ENCODE results near the gene FRMD4A. TPM values are rescaled to one million over a fixed set of nuclear protein-coding genes. Genes with fewer than 3 reads are reported as not detected.

The FRMD4A gene
- total and polyA plus RNA-seq, 2 experiments from 2014 or later: 5.4 to 10.3 TPM

DNA sequence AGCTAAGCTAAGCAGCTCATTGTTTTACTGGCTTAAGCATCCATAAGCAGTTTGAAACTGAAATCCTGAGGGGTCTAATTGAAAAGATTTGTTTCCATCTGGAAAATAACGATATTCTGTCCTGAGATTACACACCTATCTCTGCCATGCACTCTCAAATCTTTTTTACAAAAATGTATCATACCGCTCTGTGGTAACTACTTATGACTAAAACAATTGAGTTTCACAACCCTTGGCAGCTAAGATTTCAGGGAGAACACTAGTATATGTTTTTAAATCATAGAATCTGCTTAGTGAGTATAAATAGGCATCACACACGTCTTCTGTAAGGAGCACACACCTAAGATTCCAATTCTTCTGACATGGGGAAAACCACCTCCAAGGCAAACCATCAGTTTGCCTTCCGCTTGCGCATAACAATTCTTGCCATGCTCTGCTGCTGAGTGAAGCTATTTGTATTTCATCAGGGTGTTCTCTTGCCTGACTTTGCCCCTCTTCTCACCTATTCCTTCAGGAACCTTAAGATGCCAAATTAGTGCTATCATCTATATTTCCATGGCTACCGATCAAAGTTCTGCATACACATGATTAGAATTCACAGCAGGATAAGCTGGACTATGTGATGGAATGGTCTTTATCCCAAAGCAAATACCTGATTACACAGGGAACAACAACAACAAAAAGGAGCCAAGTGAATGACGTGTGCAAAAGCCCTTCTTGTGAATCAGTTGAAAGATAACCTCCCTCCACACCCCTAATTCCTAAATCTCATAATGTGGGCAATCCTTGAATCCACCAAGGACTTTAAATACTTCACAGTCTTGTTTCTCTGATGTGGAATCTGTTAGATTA is 703.0 kb downstream of the FRMD4A start:
- 81% methylated on average over 7 of the region's 7 CpGs for WGBS (ENCODE audit: low lambda C conversion rate, missing lambda C conversion rate)
- Histone ChIP-seq H3K9me2 (replicated peaks; ENCODE audit: insufficient read depth) (no peaks in the 10 kb centered on the region), H3K79me2 (no peaks in the 10 kb centered on the region), H3K4me3 (no peak overlapping the region), H4K20me1 (ENCODE audit: insufficient read depth, poor library complexity, severe bottlenecking) (no peaks in the 10 kb centered on the region), H3K36me3 (replicated peaks; ENCODE audit: insufficient read depth, low read depth) (no peaks in the 10 kb centered on the region), H2AFZ (no peak overlapping the region), H3K4me2 (no peak overlapping the region), H3K9me3 (ENCODE audit: low read depth) (no peaks in the 10 kb centered on the region), H3K27ac (no peak overlapping the region), H3K4me1 (ENCODE audit: insufficient read depth) (no peaks in the 10 kb centered on the region), H3K27me3 (no peaks in the 10 kb centered on the region)
- TF ChIP-seq EZH2 (IDR thresholded peaks at IDR 0.05; ENCODE audit: borderline replicate concordance): no peak
- TF ChIP-seq, protein P1, sequence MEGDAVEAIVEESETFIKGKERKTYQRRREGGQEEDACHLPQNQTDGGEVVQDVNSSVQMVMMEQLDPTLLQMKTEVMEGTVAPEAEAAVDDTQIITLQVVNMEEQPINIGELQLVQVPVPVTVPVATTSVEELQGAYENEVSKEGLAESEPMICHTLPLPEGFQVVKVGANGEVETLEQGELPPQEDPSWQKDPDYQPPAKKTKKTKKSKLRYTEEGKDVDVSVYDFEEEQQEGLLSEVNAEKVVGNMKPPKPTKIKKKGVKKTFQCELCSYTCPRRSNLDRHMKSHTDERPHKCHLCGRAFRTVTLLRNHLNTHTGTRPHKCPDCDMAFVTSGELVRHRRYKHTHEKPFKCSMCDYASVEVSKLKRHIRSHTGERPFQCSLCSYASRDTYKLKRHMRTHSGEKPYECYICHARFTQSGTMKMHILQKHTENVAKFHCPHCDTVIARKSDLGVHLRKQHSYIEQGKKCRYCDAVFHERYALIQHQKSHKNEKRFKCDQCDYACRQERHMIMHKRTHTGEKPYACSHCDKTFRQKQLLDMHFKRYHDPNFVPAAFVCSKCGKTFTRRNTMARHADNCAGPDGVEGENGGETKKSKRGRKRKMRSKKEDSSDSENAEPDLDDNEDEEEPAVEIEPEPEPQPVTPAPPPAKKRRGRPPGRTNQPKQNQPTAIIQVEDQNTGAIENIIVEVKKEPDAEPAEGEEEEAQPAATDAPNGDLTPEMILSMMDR (IDR thresholded peaks at IDR 0.05; ENCODE audit: poor library complexity): no peak
- DNase-seq (ENCODE audit: low spot score): no peak

DNA sequence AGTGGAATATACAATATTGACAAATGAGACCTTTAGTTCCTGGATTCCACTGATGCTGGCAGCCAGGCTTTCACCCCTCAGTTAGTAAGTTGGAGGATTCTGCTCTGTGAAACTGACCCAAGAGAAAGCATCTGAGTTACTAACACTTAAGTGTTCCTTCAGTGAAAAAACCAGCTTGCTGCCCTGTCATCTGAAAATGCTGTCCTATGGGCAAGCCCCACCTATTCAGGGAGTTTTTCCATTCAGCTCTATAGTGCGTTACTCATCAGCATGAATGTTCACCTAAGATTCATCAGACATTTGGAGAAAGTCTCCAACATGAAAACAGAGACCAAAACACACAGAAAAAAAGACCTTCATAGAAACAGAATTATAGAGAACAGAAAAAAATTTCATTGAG is 706.1 kb downstream of the FRMD4A start:
- TF ChIP-seq, protein P1 (IDR thresholded peaks at IDR 0.05; ENCODE audit: poor library complexity): no peak
- no peak for TF ChIP-seq EZH2 (IDR thresholded peaks at IDR 0.05; ENCODE audit: borderline replicate concordance)
- Histone ChIP-seq H4K20me1 (ENCODE audit: insufficient read depth, poor library complexity, severe bottlenecking) (no peaks in the 10 kb centered on the region), H3K9me2 (replicated peaks; ENCODE audit: insufficient read depth) (no peaks in the 10 kb centered on the region), H3K4me2 (no peak overlapping the region), H3K27ac (no peak overlapping the region), H3K4me3 (no peak overlapping the region), H2AFZ (no peak overlapping the region), H3K36me3 (replicated peaks; ENCODE audit: insufficient read depth, low read depth) (no peaks in the 10 kb centered on the region), H3K27me3 (no peaks in the 10 kb centered on the region), H3K9me3 (ENCODE audit: low read depth) (no peaks in the 10 kb centered on the region), H3K4me1 (ENCODE audit: insufficient read depth) (no peaks in the 10 kb centered on the region), H3K79me2 (no peaks in the 10 kb centered on the region)
- WGBS (ENCODE audit: low lambda C conversion rate, missing lambda C conversion rate): 100% methylated on average over 1 of the region's 1 CpG
- DNase-seq (ENCODE audit: low spot score): no peak

DNA sequence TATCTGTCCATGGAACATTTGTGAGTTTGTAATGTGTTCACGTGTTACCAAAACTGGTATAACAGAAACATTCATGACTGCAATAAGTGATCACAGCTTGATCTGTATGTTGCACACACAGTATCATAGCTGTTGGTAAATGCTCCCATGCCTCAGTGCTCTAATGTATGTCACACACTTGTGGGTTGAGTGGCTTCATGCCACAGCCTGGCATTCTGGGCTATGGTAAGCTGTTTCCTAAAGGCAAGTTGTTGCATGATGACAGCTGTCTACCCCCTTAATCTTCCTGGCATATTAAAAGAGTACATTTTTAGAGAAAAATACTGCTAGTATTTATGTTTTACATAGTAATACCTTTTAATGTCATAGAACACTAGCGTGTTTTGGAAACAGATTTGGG is 708.8 kb downstream of the FRMD4A start:
- Histone ChIP-seq H3K36me3 (replicated peaks; ENCODE audit: insufficient read depth, low read depth) (no peaks in the 10 kb centered on the region), H3K9me3 (ENCODE audit: low read depth) (no peaks in the 10 kb centered on the region), H3K27me3 (no peaks in the 10 kb centered on the region), H4K20me1 (ENCODE audit: insufficient read depth, poor library complexity, severe bottlenecking) (no peaks in the 10 kb centered on the region), H3K4me1 (ENCODE audit: insufficient read depth) (no peaks in the 10 kb centered on the region), H3K4me2 (no peak overlapping the region), H3K79me2 (no peaks in the 10 kb centered on the region), H3K9me2 (replicated peaks; ENCODE audit: insufficient read depth) (no peaks in the 10 kb centered on the region), H3K4me3 (no peak overlapping the region), H3K27ac (no peak overlapping the region), H2AFZ (no peak overlapping the region)
- 98% methylated on average over 2 of the region's 2 CpGs for WGBS (ENCODE audit: low lambda C conversion rate, missing lambda C conversion rate)
- no peak for DNase-seq (ENCODE audit: low spot score)
- TF ChIP-seq, protein P1 (IDR thresholded peaks at IDR 0.05; ENCODE audit: poor library complexity): no peak
- TF ChIP-seq EZH2phosphoT487 (IDR thresholded peaks at IDR 0.05; ENCODE audit: low read depth, severe bottlenecking, unreplicated experiment) (no peak), EZH2 (IDR thresholded peaks at IDR 0.05; ENCODE audit: borderline replicate concordance) (no peak)

Measured in hepatocyte (in vitro differentiated cells).